Islet of Langerhans (tissue), 1 donor: ENCODE data around the gene TOMM5.

Experiments
- FAIRE-seq: peaks from one replicate; lab custom pipeline; 2011; peaks lifted over from hg19 to GRCh38; lab: Jason Lieb, UNC

TOMM5 gene

DNA sequence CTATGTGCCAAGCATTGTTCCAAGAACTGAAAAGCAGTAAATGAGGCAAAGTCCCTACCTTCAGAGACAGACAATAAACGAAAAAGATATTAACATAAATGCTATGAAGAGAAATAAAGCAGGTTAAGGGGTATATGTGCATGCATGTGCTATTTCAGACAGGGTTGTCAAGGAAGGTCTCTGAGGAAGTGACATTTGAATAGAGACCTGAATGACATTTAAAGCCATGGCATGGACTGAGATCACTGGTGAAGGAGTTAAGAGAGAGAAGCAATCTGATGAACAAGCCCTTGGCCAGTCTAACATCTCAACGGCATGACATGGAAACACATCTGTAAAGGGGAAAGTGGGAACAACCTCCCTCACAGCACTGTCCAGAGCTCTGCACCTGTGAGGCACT, 30.7 kb downstream of the TOMM5 start:
- FAIRE-seq = no peak

- FAIRE-seq = no peak
These were observed 32.4 kb downstream of the TOMM5 start for GRCh38 chr9:37559855-37560592.

- no peak for FAIRE-seq
These were observed 33.3 kb downstream of the TOMM5 start for GRCh38 chr9:37559125-37559524.

DNA sequence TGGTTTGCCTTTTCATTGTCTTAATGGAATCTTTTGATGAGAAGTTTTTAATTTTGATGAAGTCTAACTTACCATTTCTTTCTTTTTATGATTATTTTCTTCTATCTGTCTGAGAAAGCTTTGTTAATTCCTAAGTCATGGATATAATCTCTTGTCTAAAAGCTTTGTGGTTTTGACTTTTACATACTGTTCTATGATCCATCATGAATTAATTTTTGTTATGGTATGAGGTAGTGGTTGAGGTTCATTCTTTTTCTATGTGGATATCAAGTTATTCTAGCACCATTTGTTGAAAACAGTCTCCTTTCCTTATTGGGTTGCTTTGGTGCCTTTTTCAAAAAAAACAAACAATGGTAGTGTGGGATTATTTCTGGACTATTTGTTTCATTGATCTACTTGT, 36.6 kb downstream of the TOMM5 start:
- FAIRE-seq = no peak

DNA sequence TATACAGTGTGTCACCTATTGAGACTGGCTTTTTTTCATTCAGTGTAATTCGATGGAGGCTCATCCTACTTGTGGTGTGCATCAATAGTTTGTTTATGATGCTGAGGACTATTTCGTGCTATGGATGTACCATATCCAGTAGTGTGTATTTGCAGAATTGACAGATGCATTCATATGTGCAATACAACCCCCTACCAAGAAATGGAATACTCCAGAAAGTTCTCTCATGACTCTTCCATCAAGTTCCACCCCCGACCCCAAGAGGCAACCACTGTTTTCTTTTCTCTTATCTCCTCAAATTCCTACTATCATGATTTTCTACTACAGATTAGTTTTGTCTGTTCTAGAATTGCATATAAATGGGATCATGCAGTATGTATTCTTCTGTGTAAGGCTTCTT, 38.1 kb downstream of the TOMM5 start:
- FAIRE-seq = no peak

GRCh38 chr9:37551888-37552287, 40.5 kb downstream of the TOMM5 start:
- no peak for FAIRE-seq

GRCh38 chr9:37551468-37551867, 40.9 kb downstream of the TOMM5 start:
- FAIRE-seq = no peak

DNA sequence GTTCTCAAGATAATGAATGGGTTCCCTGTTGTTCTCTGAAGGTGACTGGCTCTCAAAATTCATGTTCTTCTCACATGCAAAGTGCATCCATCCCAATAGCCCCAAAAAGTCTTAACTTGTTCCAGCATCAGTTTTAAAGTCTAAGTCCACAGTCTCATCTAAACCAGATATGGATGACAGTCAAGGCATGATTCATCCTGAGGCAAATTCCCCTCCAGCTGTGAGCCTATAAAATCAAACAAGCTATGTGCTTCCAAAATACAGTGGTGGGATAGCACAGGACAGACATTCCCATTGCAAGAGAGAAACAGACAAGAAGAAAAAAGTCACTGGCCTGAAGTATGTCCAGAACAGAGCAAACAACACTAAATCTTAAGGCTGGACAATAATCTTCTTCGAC, 41.6 kb downstream of the TOMM5 start:
- FAIRE-seq = no peak

DNA sequence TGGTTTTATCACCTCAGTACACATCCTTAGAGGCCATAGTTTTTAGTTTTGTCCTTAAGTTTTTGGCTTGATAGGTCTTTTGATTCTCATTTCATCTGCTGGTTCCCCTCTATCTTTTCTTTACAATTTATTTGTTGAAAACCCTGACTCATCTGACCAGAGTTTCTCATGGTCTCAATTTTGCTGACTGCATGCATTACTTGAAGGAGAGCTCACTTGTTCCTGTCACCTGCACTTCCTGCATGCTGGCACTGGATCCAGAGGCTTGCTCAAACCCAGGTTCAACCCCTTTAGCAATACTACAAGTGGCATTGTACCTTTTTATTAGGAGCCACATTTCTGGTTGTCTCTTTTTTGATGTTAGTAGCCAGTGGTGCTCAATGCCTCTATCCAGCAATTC, 42.9 kb downstream of the TOMM5 start:
- no peak for FAIRE-seq

GRCh38 chr9:37547328-37547878, 45.0 kb downstream of the TOMM5 start:
- no peak for FAIRE-seq

DNA sequence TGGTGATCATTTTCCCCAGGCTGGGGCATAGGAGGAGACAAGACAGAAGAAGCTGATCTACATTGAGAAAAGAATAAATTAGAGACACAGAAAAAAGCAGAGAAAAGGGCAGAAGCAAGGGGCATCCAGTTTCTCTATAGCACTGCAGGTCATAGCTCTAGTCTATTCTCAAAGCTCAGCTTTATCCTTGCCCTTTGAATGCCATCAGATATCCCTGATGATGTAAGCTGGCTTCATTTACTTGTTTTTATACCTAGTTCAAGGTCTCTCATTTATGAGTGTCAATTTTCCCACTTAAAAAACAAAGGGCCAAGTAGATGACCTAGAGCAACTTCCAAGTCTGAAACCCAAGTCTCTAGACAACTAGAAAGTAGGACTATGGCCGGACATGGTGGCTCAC, 48.9 kb downstream of the TOMM5 start:
- no peak for FAIRE-seq

DNA sequence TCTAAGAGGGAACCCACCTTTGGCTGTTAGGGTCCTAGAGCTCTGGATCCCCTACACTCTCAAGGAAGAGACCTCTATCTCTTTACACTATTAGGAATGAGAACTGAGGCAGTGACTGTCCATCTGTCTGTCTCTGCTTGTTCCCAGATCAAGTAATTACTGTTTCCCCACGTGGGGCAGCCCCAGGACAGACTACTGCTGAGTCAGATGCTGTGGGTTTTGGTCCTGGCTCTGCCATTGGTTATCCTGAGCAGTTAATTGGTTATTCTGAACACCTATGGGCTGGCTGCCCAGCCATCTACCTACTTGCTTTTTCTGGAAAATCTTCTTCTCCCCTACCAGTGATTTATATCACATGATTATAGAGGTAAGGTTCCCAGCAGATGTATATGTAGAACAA, 49.5 kb downstream of the TOMM5 start:
- FAIRE-seq = no peak

- FAIRE-seq = no peak
These were observed 49.9 kb downstream of the TOMM5 start for GRCh38 chr9:37542488-37542887.

GRCh38 chr9:37541465-37541864, 50.9 kb downstream of the TOMM5 start:
- no peak for FAIRE-seq

DNA sequence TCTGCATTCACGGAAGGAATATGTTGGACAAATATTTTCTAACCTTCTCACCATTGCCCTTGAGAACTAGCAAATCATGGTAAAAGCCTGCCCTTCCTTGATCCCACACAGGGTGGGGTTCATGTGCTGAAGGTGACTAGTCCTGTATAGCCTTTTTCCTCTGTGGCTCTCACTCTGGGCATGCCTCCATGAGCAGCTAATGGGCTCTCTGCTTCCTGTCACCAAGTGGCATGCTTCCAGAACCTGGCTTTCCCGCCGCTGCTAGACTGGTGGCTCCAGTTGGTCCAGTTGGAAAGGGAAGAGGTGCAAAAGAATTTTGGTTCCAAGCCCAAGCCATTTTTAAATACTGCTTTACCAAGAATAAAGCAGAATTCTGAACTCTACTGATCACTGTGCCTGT, 51.8 kb downstream of the TOMM5 start:
- FAIRE-seq = no peak

GRCh38 chr9:37539634-37540033, 52.8 kb downstream of the TOMM5 start:
- no peak for FAIRE-seq
